HEK293 (cell line): ENCODE data around the gene PACS2.
A peak's percentile ranks its signal among the peaks of the same experiment; 100 is the strongest.
"Not testable (repeated sequence)": the region's sequence is repeated elsewhere in the genome, so short reads cannot be mapped to it uniquely, and the experiment has no call there.

Experiments used
- CTCF ChIA-PET: fragments of 350-600 bp; formaldehyde crosslinking; extraction: SDS; loops from one replicate; lab custom pipeline; 2021; ENCODE audit warnings: antibody characterized with exemption; lab: Yijun Ruan, JAX
- POLR2A ChIA-PET: fragments of 300-600 bp; formaldehyde crosslinking; extraction: SDS; loops from one replicate; lab custom pipeline; 2020; ENCODE audit warnings: antibody characterized with exemption, inconsistent platforms; lab: Yijun Ruan, JAX
- H3K27ac ChIP-seq: fragments of 200-500 bp; sonication (Bioruptor generic); 2 replicates; pipeline ENCODE4 v1.5.1; 2014; ENCODE audit warnings: low read depth, low read length, control low read depth, inconsistent platforms; ENCODE audit errors: extremely low read depth
- H3K36me3 ChIP-seq, 2 experiments: fragments of 200-500 bp in 1 of 2; sonication (Bioruptor generic) in 1 of 2; 1 replicate in 1 of 2; 2 replicates in 1 of 2; pipeline ENCODE4 v1.5.1; 2014 to 2017; ENCODE audit warnings: inconsistent platforms in 2 of 2, low read length in 2 of 2; ENCODE audit not compliant: control insufficient read depth in 2 of 2, insufficient read depth in 1 of 2
- H3K4me1 ChIP-seq: fragments of 200-500 bp; sonication (Bioruptor generic); 2 replicates; pipeline ENCODE4 v1.5.1; 2014; ENCODE audit warnings: mild to moderate bottlenecking, low read length, inconsistent platforms; ENCODE audit not compliant: control insufficient read depth, insufficient read depth
- H3K4me3 ChIP-seq: 2 replicates; pipeline ENCODE4 v1.5.1; 2011; ENCODE audit warnings: low read depth, mild to moderate bottlenecking, control low read depth, low read length, moderate library complexity
- H3K9me3 ChIP-seq: fragments of 200-500 bp; sonication (Bioruptor generic); 2 replicates; pipeline ENCODE4 v1.5.1; 2014; ENCODE audit warnings: low read depth, low read length, inconsistent platforms; ENCODE audit not compliant: control insufficient read depth, insufficient read depth
- GLIS1 ChIP-seq: fragments of 450-650 bp; formaldehyde crosslinking; IDR thresholded peaks from 2 replicates; pipeline ENCODE4 v1.5.1; 2016; ENCODE audit warnings: missing biosample characterization, missing genetic modification characterization
- KLF1 ChIP-seq: fragments of 450-650 bp; formaldehyde crosslinking; IDR thresholded peaks from 2 replicates; pipeline ENCODE4 v1.5.1; 2016; ENCODE audit warnings: missing biosample characterization, missing genetic modification characterization
- ZFHX2 ChIP-seq: fragments of 450-650 bp; formaldehyde crosslinking; conservative IDR thresholded peaks from 2 replicates; pipeline ENCODE4 v1.5.1; 2016; ENCODE audit warnings: missing biosample characterization, missing genetic modification characterization
- ZIC2 ChIP-seq: fragments of 450-650 bp; formaldehyde crosslinking; IDR thresholded peaks from 2 replicates; pipeline ENCODE4 v1.5.1; 2016; ENCODE audit warnings: missing biosample characterization, missing genetic modification characterization
- ZNF23 ChIP-seq: fragments of 450-650 bp; formaldehyde crosslinking; IDR thresholded peaks from 2 replicates; pipeline ENCODE4 v1.5.1; 2016; ENCODE audit warnings: missing biosample characterization, missing genetic modification characterization, borderline replicate concordance
- ZNF292 ChIP-seq: fragments of 450-650 bp; formaldehyde crosslinking; IDR thresholded peaks from 2 replicates; pipeline ENCODE4 v1.5.1; 2016; ENCODE audit warnings: low read depth, missing biosample characterization, missing genetic modification characterization, borderline replicate concordance
- ZNF302 ChIP-seq: fragments of 450-650 bp; formaldehyde crosslinking; IDR thresholded peaks from 2 replicates; pipeline ENCODE4 v1.5.1; 2016; ENCODE audit warnings: missing biosample characterization, missing genetic modification characterization, low read depth
- ZNF341 ChIP-seq: fragments of 450-650 bp; formaldehyde crosslinking; IDR thresholded peaks from 2 replicates; pipeline ENCODE4; 2016; ENCODE audit warnings: low read depth, missing biosample characterization, missing genetic modification characterization
- ZNF600 ChIP-seq: fragments of 450-650 bp; formaldehyde crosslinking; IDR thresholded peaks from 2 replicates; pipeline ENCODE4 v1.5.1; 2016; ENCODE audit warnings: missing biosample characterization, missing genetic modification characterization
- TF ChIP-seq, protein P1 (sequence below): fragments of 450-650 bp; formaldehyde crosslinking; IDR thresholded peaks from 2 replicates; pipeline ENCODE4; 2016; ENCODE audit warnings: missing biosample characterization, missing genetic modification characterization

PACS2 gene

DNA sequence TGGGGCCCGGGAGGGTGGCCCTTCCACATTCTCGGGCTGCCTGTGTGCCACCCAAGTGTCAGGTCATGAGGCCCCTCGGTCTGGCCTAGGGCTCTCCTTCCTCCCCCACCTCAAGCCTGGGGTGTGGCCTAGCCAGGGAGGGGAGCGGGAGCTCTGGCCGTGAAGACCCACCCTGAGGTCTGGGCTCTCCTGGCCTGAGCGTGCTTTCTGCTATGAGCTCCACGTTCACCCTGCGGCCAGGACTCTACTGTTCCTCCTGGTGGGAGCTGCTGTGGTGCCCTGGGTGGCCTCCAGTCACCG, 12.0 kb downstream of the PACS2 start:
- TF ChIP-seq ZNF341 (tag by site-specific recombination) = no peak
- TF ChIP-seq KLF1 = peak; percentile 27; the same call in 1 of the 2 replicates
- TF ChIP-seq ZIC2 (tag by site-specific recombination) = peak; percentile 39; the same call in 1 of the 2 replicates
- no peak for TF ChIP-seq ZNF23 (tag by site-specific recombination)
- H3K27ac ChIP-seq = no peak overlapping the region
- H3K36me3 ChIP-seq = no peaks in the 10 kb centered on the region; a peak in 1 of 3 replicates
- H3K9me3 ChIP-seq = no peaks in the 10 kb centered on the region
- POLR2A ChIA-PET = interaction anchor here (1.2 to 1.5 kb wide), 2 partner anchors 12 to 26 kb away, joined by 4 to 5 read pairs; partner anchors contain the start of genes BRF1 and PACS2
- H3K4me3 ChIP-seq = no peak overlapping the region
- H3K4me1 ChIP-seq = peaks cover 6% of the 10 kb centered on the region; the same call in 1 of the 2 replicates
- CTCF ChIA-PET = interaction anchor here (0.6 kb wide), 1 partner anchor 26 kb away, joined by 3 read pairs; no protein-coding TSS in a partner anchor

DNA sequence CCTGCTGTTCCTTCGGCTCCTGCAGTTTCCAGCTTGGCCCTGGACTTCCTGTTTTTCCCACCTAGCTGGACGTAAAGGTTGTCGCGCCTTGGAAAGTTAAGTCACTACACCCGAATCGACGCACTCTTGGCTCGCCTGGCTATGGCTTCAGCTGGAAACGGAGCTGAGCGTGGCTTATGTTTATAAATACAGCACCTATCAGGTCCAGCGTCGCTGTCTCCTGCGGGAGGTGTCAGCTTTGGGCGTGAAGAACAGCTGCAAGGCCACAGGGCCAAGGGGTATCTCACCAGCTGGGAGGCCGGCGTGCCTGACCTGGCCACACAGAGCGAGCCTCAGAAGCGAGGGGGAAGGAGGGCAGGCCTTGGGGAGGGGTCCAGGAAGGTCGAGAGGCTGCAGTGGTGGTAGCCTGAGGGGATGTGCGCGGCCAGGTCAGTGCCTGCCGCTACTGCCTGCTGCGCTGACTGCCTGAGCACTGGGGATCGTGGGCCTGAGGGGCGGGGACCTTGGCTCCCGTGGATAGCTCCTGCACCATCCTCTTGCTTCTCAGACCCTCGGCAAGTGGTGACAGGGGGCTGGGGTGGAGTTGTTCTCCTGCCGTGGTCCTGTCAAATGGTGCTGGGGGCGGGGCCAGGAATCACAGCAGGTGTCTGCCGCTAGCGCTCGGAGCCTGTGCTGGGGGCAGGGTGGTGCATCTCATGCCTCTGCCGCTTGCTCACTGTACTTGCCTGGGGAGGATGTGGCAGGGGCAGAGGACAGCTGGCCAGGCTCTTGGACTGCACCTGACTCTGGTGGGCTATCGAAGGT, 12.5 kb downstream of the PACS2 start:
- Histone ChIP-seq H3K4me1 (peaks cover 6% of the 10 kb centered on the region; the same call in 1 of the 2 replicates), H3K27ac (no peak overlapping the region), H3K36me3 (no peaks in the 10 kb centered on the region; a peak in 1 of 3 replicates), H3K9me3 (no peaks in the 10 kb centered on the region), H3K4me3 (no peak overlapping the region)
- ChIA-PET POLR2A (interaction anchor here (0.9 to 1.2 kb wide), 2 partner anchors 11 to 26 kb away, joined by 3 to 5 read pairs; partner anchors contain the start of gene BRF1), CTCF (no interaction called here)
- peak; percentile 62 for TF ChIP-seq ZIC2 (tag by site-specific recombination)
- TF ChIP-seq GLIS1 = peak; percentile 60
- peak; percentile 24; the same call in 1 of the 2 replicates for TF ChIP-seq ZNF600
- peak; percentile 43; the same call in 1 of the 2 replicates for TF ChIP-seq ZNF341 (tag by site-specific recombination)
- TF ChIP-seq ZNF302 (tag by site-specific recombination) = no peak
- peak; percentile 51 for TF ChIP-seq KLF1
- TF ChIP-seq, protein P1, sequence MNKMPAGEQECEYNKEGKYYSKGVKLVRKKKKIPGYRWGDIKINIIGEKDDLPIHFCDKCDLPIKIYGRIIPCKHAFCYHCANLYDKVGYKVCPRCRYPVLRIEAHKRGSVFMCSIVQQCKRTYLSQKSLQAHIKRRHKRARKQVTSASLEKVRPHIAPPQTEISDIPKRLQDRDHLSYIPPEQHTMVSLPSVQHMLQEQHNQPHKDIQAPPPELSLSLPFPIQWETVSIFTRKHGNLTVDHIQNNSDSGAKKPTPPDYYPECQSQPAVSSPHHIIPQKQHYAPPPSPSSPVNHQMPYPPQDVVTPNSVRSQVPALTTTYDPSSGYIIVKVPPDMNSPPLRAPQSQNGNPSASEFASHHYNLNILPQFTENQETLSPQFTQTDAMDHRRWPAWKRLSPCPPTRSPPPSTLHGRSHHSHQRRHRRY = no peak

DNA sequence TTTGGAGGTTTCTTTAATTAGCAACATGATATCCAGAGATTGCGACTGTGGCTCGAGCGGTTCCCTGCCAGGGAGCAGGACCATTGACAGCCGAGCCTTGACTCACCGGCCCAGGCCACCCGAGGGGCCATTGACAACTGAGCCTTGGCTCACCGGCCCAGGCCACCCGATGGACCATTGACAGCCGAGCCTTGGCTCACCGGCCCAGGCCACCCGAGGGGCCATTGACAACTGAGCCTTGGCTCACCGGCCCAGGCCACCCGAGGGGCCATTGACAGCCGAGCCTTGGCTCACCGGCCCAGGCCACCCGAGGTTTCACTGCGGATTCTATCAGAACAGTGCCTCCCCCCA, 13.1 kb downstream of the PACS2 start:
- POLR2A ChIA-PET = interaction anchor here (0.9 to 1.2 kb wide), 2 partner anchors 10 to 27 kb away, joined by 3 to 5 read pairs; partner anchors contain the start of gene BRF1
- H3K36me3 ChIP-seq, H3K9me3 ChIP-seq, H3K4me1 ChIP-seq, CTCF ChIA-PET, H3K27ac ChIP-seq, H3K4me3 ChIP-seq: not testable (repeated sequence)

DNA sequence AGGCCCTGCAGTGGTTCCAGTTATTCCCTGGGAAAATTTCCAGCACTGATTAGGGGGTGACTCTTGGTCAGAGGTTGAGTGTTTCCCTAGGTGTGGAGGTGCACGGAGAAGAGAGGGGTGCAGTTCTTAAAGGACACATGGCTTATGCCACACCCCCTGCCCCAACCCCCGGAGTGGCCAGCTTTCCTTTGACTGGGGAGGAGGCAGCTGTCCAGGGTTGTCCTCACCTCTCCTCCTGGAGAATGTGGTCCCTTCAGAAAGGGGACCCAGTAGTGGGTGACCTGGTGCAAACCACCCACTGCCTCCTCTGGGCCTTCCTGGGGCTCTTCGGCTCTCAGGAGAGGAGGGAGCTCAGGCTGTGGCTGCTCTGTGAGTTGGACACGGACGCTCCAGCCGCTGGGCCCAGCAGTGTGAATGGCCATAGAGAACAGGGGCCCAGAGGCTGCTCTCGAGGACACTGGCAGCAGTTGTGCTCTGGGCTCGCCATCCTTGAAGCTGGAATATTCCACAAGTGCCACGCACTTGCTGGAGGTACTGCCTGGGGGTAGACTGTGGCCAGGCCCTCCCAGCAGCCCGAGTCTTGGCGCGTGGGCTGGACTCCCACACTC, 13.6 kb downstream of the PACS2 start:
- Histone ChIP-seq H3K27ac (no peak overlapping the region), H3K9me3 (no peaks in the 10 kb centered on the region), H3K4me1 (peaks cover 6% of the 10 kb centered on the region; the same call in 1 of the 2 replicates), H3K4me3 (no peak overlapping the region)
- ChIA-PET POLR2A (no interaction called here), CTCF (no interaction called here)
- TF ChIP-seq ZNF292 (no peak), ZFHX2 (tag by site-specific recombination) (peak; percentile 46)
- TF ChIP-seq, all 188 proteins: peak for 1
- no peaks in the 10 kb centered on the region for H3K36me3 ChIP-seq

DNA sequence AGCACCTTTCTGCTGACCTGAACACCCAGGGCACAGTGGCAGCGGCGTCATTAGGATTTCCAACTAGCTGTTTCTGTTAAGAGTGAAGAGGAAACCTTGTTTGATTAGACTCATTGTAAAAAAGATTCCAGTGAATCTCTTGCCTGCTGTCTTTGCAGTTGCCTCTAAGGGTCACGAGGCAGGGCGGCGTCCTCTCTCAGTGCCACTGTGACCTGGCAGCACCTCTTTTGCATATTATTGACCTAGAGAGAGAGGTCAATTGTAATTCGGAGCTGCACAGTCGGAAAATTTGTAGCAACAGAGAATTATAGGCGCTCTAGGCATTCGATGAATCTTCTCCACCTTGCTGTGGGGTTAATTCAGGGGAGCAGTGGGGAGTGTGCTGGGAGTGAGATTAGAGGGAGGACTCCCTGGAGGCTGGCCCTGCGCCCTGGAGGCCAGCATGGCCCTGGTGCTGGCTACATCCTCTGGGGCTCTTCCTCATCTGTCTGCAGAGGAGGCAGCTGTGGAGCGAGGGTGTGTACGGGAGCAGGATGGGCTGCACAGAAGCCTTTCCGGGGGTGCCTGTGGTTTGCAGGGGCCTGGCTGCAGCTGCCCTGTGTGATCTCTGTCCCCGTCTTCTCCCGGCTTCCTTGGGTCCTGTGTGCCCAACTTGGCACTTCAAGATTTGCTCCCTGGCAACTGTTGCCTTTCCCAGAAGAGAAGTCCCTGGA, 14.3 kb downstream of the PACS2 start:
- peaks cover 6% of the 10 kb centered on the region; the same call in 1 of the 2 replicates for H3K4me1 ChIP-seq
- H3K27ac ChIP-seq = no peak overlapping the region
- no peaks in the 10 kb centered on the region for H3K36me3 ChIP-seq
- POLR2A ChIA-PET = no interaction called here
- no peaks in the 10 kb centered on the region for H3K9me3 ChIP-seq
- no peak overlapping the region for H3K4me3 ChIP-seq
- CTCF ChIA-PET = no interaction called here
- TF ChIP-seq ZIC2 (tag by site-specific recombination) (0 out of 2 replicates have a peak, but pooled peaks have one; percentile 16), ZNF23 (tag by site-specific recombination) (no peak)
